ENCODE measurements around the gene MATR3.
"Not testable (repeated sequence)": the region's sequence is repeated elsewhere in the genome, so short reads cannot be mapped to it uniquely, and the experiment has no call there.

The MATR3 gene

GRCh38 chr5:139297439-139298133 is 4.0 kb downstream of the MATR3 start:
- no peak for DNase-seq (ENCODE audit: low read depth)

DNA sequence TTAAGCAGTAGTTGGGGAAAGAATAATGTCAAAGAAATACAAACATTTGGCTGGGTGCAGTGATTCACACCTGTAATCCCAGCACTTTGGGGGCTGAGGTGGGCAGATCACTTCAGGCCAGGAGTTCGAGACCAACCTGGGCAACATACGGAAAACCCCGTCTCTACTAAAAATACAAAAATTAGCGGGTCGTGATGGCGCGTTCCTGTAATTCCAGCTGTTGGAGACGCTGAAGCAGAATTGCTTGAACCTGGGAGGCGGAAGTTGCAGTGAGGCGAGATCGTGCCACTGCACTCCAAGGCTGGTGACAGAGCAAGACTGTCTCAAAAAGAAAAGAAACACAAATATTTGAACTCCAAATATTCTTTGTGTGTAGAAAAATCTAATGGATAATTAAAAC is 4.7 kb downstream of the MATR3 start:
- DNase-seq (ENCODE audit: low read depth): no peak

- DNase-seq (ENCODE audit: low read depth): no peak
These were observed 5.9 kb downstream of the MATR3 start for GRCh38 chr5:139299486-139299885.

GRCh38 chr5:139301808-139302499 is 8.4 kb downstream of the MATR3 start:
- DNase-seq (ENCODE audit: low read depth): no peak

DNA sequence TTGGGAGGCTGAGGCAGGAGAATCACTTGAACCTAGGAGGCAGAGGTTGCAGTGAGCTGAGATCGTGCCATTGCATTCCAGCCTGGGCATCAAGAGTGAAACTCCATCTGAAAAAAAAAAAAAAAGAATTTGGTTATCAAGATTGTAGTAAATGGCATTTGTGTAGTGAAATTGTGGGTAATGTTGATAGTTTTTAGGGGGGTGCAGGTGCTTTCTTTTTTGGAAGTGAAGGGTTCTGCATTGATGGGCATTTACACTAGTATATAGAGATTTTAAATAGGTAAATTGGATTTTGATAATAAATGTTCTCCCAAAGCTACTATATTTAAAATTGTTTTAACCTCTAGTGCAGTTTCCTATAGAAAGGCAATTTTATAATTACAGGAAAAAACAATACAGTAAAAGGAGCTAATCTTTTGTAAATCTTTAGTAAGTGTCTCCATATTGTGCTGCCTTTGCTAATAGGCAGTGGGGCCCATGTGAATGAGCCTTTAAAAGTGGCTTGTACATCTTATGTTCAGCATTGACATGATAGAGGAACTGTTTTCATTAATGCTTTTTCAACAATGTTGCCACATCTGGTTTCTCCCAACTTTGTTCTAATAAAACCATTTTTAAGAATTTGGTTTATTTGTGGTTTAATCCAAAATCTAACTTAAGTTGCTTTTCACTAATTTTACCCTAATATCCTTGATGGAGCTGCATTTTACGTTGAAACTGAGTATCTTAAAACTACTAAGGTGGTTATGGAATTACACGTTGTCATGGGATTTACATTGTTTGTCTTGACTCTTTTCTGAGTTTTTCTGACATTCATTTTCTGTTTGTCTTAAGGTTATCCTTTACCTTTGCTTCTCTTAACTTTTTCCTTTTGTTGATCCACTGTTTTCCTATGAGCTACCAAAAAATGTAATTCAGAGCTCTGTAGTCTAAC is 11.1 kb downstream of the MATR3 start:
- no peak for DNase-seq (ENCODE audit: low read depth)

GRCh38 chr5:139306197-139306596 is 12.7 kb downstream of the MATR3 start:
- no peak for DNase-seq (ENCODE audit: low read depth)

GRCh38 chr5:139306628-139307379 is 13.3 kb downstream of the MATR3 start:
- DNase-seq (ENCODE audit: low read depth): no peak

DNA sequence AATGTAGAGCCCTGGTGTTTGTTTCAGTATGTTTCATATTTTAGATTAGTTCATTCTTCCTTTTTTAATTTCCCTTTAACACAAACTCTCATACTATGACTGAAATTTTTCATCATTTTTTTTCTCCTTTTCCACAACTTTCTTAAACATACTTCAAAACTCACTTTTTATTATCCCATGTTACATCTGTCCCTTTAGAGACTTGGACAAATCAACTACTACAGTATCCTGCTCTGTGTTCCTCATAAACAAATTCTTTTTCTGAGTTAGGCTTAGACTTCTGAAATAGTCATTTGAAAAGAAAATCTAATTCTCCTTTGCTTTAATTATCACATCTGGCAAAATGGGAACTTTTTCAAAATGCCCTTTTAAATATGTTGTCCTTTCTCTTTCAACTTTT is 15.3 kb downstream of the MATR3 start:
- DNase-seq (ENCODE audit: low read depth): no peak

DNA sequence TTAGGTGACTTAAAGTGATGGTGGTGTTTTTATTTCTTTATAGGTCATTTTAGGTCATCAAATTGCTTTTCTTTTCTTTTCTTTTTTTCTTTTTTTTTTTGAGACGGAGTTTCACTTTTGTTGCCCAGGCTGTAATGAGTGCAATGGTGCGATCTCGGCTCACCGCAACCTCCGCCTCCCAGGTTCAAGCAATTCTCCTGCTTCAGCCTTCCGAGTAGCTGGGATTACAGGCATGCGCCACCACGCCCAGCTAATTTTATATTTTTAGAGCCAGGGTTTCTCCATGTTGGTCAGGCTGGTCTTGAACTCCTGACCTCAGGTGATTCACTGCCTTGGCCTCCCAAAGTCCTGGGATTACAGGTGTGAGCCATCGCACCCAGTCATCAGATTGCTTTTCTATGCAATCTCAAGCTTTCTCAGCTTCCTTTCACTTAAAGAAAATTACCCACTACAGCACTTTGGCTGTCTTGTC is 17.2 kb downstream of the MATR3 start:
- DNase-seq (ENCODE audit: low read depth): not testable (repeated sequence)

GRCh38 chr5:139312075-139312474 is 18.5 kb downstream of the MATR3 start:
- DNase-seq (ENCODE audit: low read depth): no peak

DNA sequence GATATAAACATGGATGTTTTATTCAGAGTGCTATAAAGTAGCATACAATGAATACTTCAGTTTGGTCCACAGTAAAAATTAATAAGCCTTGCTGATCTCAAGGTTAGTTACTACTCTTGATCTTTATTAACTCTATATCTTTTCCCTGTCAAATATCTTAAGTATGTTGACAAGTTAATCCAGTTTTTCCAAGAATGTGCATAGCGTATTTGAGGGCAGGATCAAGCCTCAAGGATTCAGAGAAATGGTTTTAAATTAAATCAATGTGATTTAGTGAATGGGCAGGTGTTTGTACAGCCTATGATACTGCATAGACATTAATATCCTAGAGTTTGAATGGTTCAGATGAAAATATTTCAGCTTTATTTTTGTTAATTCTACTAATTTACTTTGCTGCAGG is 20.7 kb downstream of the MATR3 start:
- DNase-seq (ENCODE audit: low read depth): no peak

GRCh38 chr5:139315056-139315615 is 21.6 kb downstream of the MATR3 start:
- no peak for DNase-seq (ENCODE audit: low read depth)

GRCh38 chr5:139335811-139336210 is 42.3 kb downstream of the MATR3 start:
- no peak for DNase-seq (ENCODE audit: low read depth)

DNA sequence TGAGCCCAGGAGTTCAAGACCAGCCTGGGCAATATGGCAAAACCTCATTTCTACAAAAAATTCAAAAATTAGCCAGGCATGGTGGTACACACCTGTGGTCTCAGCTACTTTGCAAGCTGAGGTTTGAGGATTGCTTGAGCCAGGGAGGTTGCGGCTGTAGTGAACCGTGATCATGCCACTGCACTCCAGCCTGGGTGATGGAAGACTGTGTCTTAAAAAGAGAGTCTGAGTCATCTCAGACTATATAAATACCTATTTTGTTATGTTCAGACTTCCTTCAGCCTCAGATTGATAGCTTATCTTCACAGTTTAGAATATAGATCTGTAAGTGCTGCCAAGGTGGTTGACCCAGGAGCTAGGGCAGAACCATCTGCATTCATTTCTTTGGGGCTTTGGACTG is 46.5 kb downstream of the MATR3 start:
- no peak for DNase-seq (ENCODE audit: low read depth)

GRCh38 chr5:139341187-139341688 is 47.7 kb downstream of the MATR3 start:
- DNase-seq (ENCODE audit: low read depth): no peak

DNA sequence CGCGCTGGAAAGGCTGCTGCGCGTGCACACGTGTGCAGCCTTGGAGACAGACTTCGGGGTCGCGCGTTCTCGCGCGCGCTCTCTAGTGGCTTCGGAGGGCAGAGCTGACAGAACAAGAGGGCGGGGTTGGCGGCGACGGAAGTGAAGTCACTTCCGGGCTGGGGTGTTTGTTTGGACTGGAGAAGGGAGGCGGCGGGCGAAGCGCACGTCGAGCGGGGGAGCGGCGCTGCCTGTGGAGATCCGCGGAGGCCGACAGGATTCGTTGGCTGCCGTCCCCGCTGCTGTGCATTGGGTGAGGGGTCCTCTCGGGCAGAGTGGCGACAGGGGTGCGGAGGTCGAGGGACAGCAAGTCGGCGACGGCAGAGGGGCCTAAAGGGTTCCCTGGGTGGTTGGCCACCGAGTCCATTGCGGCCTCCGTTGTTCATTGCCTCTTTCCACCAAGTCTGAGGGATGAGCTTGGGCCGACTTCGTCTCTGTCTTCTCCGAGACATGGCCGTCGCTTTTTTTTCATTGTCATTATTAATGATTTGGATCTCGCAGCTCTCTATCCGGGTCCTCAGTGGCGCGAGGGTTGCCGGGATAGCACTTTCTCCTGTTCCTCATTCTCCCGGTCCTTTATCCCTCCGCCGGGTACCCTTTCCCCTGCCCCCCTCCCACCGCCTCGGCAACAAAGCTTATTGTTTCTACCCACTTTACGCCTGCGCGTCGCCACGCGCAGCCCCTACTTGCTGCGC is 48.3 kb downstream of the MATR3 start, which contains the start of gene PAIP2:
Gene PAIP2, plus strand, starts transcription at position 166 of the 734 bp plus-strand sequence. CDS start 21,931 bp downstream, outside the sequence.
- DNase-seq (ENCODE audit: low read depth): peak; percentile 96

GRCh38 chr5:139342423-139342723 is 48.8 kb downstream of the MATR3 start:
- DNase-seq (ENCODE audit: low read depth): no peak

DNA sequence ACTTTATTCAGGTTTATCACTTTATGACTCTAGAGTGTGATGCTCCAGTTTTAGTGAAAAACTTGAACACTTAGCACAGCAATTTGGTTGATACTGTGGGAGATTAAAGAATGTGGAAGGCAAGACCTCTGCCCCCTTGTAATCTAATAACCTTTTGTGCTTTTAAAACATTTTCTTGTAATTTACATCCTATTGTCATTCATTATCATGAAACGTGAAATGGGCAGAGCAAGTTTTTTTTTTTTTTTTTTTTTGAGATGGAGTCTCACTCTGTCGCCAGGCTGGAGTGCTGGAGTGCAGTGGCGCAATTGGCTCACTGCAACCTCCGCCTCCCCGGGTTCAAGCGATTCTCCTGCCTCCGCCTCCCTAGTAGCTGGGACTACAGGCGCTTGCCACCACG is 49.9 kb downstream of the MATR3 start:
- no peak for DNase-seq (ENCODE audit: low read depth)

DNA sequence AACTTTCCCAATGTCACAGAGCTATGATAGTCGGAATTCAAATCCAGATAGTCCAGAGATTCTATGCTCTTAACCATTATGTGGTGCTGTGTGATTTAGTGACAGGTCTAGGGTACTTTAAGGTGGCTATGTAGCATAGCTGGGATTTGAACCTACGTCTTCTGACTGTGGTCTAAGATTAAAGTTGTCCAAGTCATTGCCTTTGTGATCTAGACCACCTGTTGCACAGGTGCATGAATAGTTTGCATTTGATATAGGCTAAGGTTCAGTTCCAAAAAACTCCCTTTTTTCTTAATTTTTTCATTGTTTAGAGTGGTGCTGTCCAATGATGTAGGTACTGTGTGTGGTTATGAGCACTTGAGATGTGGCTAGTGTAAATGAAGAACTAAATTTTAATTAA is 50.6 kb downstream of the MATR3 start:
- DNase-seq (ENCODE audit: low read depth): no peak

DNA sequence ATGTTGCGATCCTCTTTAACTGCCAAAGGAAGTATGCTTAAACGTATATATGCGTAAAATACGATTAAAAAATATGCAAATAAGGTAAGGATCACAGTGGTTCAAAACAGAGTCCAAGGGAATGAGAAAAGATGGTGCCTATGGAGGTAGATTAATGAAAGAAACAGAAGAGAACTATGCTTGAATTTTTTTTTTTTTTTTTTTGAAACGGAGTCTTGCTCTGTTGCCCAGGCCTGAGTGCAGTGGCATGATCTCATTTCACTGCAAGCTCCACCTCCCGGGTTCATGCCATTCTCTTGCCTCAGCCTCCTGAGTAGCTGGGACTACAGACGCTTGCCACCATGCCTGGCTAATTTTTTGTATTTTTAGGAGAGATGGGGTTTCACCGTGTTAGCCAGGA is 51.9 kb downstream of the MATR3 start:
- DNase-seq (ENCODE audit: low read depth): not testable (repeated sequence)

GRCh38 chr5:139347863-139348262 is 54.3 kb downstream of the MATR3 start:
- DNase-seq (ENCODE audit: low read depth): not testable (repeated sequence)

All from activated T-helper 9 cell treated with anti-CD3 and anti-CD28 coated beads, Interleukin-2, amount 50 U/mL, for 16 hours (primary cell).